ENCODE results near the gene RNF145. TPM values are rescaled to one million over a fixed set of nuclear protein-coding genes. Genes with fewer than 3 reads are reported as not detected.
A peak's percentile ranks its signal among the peaks of the same experiment; 100 is the strongest.

Gene RNF145
- total and polyA plus RNA-seq, 12 donors: 9.4 to 37.4 (median 22.2) TPM

GRCh38 chr5:159174511-159175168, 34.7 kb downstream of the RNF145 start:
- H3K4me3 ChIP-seq: no peak overlapping the region
- ATAC-seq (peak in 7 of 8 donors; percentile 62 to 75 (median 68)), DNase-seq (no peak)
- intact Hi-C loops (cut with DNase I): loop anchor here in 5 of 10 donors (5.0 kb wide), 2 partner anchors 33 to 88 kb away; partner anchors contain the start of genes RNF145 (in 5 of the 5) and UBLCP1 (in 1 of the 5)
- no peak for TF ChIP-seq CTCF (IDR thresholded peaks at IDR 0.05)
- H3K27me3 ChIP-seq: no peaks in the 10 kb centered on the region
- H3K4me1 ChIP-seq: peaks cover 3 to 63% (median 43%) of the 10 kb centered on the region in 9 donors
- no peaks in the 10 kb centered on the region for H3K9me3 ChIP-seq
- peak overlapping the region in 9 of 10 donors; percentile 27 to 88 (median 61) for H3K27ac ChIP-seq
- peaks cover 0 to 65% (median 0%) of the 10 kb centered on the region in 9 donors for H3K36me3 ChIP-seq

DNA sequence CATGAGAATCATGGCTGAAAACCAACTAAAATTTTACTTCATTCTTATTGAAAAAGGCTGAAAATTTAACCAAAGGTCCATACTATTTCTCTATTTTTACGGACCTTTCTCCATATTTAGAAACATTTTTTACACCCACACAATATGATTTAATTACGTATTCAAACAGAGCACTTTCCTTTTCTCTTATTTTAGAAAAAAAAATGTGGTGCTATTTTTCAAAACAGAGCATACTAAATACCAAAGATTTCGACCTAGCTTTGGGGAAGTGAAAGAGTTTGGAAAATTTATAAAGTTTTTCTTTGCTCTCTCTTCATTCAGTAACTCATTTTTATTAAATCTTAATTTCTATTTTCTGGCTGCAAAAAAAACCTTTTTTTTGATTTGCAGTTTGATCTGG, 38.1 kb downstream of the RNF145 start:
- Histone ChIP-seq H3K27me3 (no peaks in the 10 kb centered on the region), H3K27ac (no peak overlapping the region), H3K4me1 (peaks cover 0 to 35% (median 29%) of the 10 kb centered on the region in 9 donors), H3K9me3 (no peaks in the 10 kb centered on the region), H3K36me3 (peaks cover 0 to 81% (median 13%) of the 10 kb centered on the region in 9 donors), H3K4me3 (no peak overlapping the region)
- TF ChIP-seq CTCF (IDR thresholded peaks at IDR 0.05): no peak
- ATAC-seq (no peak), DNase-seq (no peak)
- intact Hi-C loops (cut with DNase I): loop anchor here in 5 of 10 donors (5.0 kb wide), 1 partner anchor 36 kb away; the partner anchor contains the start of gene RNF145 (in 5 of the 5)
- 81 to 84% methylated on average over 3 of the region's 3 CpGs for WGBS, 2 donors

- peaks cover 0 to 24% (median 17%) of the 10 kb centered on the region in 9 donors for H3K4me1 ChIP-seq
- no peaks in the 10 kb centered on the region for H3K27me3 ChIP-seq
- TF ChIP-seq CTCF (IDR thresholded peaks at IDR 0.05): no peak
- H3K27ac ChIP-seq: no peak overlapping the region
- intact Hi-C loops (cut with DNase I): loop anchor here in 5 of 10 donors (5.0 kb wide), 1 partner anchor 37 kb away; the partner anchor contains the start of gene RNF145 (in 5 of the 5)
- no peak for ATAC-seq
- no peak overlapping the region for H3K4me3 ChIP-seq
- H3K36me3 ChIP-seq: peaks cover 0 to 85% (median 13%) of the 10 kb centered on the region in 9 donors
- DNase-seq: no peak
- H3K9me3 ChIP-seq: no peaks in the 10 kb centered on the region
Observed at GRCh38 chr5:159170021-159170420, 39.3 kb downstream of the RNF145 start.

- Histone ChIP-seq H3K27me3 (no peaks in the 10 kb centered on the region), H3K4me1 (peaks cover 0 to 5% (median 0%) of the 10 kb centered on the region in 9 donors), H3K4me3 (no peak overlapping the region), H3K9me3 (no peaks in the 10 kb centered on the region), H3K27ac (no peak overlapping the region), H3K36me3 (peaks cover 0 to 88% (median 18%) of the 10 kb centered on the region in 9 donors)
- no peak for TF ChIP-seq CTCF (IDR thresholded peaks at IDR 0.05)
- WGBS, 2 donors: 96 to 97% methylated on average over 2 of the region's 2 CpGs
- no peak for DNase-seq
- intact Hi-C loops (cut with DNase I): no loop called here
- ATAC-seq: no peak
Observed at GRCh38 chr5:159166416-159166815, 42.9 kb downstream of the RNF145 start.

Data from heart right ventricle (tissue), 16 donors.